NOMO-1 (cell line): Measurements from ENCODE around the gene HCFC1R1.
A peak's percentile ranks its signal among the peaks of the same experiment; 100 is the strongest.

ENCODE experiments used
- DNase-seq, 2 experiments: peaks; one replicate each; lab custom pipeline; 2025; ENCODE audit not compliant: unreplicated experiment in 2 of 2; lab: John Stamatoyannopoulos, UW

The HCFC1R1 gene

DNA sequence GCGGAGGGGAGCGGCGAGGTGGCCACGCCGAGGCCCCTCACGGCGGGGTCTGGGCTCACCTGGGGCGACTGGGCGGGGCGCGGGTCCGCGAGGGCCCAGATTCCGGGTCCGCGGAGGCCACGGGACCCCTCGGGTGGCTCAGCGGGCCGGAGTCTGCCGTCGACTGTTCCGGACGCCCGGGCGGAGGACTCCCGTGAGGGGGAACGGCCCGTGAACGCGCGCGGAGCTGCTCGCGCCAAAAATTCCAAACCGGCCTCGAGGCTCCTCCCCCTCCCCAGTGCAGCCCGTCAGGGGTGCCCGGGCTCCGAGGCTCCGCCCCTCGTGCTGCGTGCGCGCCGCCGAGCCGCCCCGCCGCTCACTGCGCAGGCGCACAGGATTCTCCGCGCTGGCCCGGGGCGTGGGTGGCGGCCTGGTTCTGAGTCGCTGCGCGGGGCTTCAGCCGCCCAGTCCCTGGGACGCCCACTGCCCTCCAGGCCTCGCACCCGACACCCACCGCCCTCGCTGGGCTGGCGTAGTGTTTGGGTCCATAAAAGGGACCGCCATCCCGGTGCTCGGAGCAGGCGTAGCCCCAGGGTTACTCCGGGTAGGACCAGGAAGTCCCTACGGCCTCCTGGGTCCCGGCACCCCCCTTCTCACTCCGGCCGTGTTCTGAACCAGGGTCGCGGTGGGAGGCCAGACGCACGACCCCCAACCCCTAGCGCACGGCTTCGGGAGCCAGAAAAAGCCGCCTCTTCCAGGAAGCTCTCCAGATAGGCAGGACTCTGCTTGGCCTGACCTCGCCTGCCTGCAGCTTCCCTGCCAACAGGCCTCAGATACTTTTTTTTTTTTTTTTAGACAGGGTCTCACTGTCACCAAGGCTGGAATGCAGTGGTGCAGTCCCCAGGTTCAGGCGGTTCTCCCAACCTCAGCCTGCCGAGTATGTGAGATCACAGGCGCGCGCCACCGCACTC lies 43.2 kb downstream of the HCFC1R1 start, which contains the start of gene PKMYT1:
TSS of gene PKMYT1 (minus strand) at position 220 of the 950 bp plus-strand sequence. CDS start 789 bp downstream, outside the sequence.
- peak; percentile 87 to 95 for DNase-seq

DNA sequence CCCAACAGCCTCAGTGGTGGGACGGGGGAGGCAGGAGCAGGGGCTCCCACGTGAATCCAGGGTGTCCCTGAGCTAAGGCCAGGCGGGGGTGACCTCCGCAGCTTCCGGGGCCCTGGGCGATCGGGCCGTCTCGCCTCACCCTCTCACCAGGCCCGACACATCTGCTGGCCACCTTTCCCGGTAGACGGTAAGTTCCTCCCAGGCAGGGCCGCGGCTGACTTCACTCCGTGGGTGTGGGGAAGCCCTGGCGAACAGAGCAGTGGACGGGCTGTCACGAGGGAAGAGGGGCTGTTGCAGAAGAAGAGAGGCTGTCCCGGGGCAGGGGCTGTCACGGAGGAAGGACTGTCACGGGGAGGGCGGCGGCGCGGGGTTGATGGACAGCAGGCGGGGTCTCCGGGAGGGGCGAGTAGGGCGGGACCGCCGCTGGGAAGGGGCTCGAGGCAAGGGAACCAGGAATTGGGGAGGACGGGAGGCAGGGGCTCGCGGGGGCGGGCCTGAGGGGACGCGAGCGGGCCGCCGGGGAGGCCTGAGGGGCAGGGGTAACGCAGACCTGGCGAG lies 44.0 kb downstream of the HCFC1R1 start:
- peak; percentile 12 to 22 for DNase-seq

DNA sequence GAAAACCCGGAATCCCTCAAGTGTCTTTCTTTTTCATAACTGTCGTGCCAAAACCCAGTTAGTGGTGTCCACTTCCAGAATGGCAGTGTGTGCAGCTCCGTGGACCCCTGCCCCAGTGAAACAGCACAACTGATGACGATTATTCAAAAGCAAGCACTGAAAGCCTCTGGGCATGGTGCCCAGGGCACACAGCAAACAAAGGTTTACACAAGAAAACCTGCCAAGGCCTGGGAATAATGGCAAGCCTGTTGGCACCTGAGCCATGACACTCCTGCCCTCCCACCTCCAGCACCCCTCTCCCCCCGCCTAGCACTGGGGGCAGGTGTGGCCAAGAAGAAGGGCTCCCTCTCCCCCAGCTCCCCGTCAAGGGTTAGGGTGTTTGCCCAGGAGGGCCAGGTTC lies 46.3 kb downstream of the HCFC1R1 start:
- DNase-seq, result no peak

DNA sequence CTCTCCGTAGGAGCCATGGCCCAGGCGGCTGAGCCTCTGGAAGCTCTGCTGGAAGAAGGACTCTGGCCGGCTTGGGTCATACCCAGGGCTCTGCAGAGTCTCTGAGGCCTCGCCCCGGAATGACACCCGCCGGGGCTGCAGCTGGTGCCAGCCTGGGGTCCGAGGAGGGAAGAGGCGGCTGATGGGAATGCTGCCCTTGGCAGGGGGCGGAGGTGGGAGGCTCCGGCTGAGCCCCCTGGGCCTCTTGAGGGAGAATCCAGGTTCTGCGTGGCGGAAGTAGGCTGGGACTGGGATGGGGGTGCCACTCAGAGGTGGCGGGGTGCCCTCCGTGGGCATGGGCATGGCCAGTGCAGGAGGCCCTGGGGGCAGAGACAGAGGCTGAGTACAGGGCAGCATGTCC lies 47.1 kb downstream of the HCFC1R1 start:
- no peak for DNase-seq

DNA sequence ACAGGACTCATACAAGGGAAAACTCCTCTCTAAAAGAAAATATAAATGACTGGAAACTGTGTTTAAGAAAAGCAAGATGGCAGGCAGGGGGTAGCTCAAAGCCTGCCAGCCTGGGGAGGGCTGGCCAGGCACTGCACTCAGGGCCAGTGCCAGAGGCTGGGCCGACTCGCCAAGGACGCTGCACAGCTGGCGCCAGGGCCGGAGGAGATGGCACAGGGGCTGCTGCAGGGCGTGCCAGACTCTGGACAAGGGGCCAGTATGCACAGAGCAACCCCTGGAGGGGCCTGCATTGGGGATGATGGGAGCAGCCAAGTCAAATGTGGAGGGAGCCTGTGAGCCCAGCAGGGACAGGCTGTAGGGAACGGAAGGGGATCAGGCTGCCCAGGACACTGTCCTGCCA lies 47.5 kb downstream of the HCFC1R1 start:
- DNase-seq, result no peak

DNA sequence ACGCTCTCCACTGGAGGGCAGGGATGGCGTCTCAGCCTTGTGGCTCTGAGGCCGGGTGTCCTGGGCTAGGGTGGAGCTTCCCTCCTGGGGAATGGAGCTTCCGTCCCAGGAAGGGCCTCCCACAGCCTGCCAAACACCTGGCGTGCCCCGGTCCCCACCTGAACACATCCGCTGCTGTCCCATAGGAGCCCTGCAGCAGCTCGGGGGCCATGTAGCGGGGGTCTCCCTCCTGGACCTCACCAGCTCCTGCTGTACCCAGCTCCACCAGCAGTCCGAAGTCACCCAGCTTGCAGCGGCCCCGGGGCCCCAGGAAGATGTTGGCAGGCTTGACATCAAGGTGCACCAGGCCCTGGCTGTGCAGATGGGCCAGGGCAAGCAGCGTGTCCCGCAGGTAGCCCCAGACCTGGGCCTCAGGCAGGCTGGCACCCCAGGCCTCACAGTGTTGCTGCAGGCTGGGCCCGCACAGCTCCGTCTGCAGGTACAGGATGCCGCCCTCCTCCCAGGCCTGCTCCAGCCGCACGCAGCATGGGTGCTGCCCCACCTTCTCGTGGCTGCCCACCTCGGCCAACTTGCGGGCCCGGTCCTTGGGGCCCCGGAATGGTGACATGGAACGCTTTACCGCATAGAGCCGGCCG lies 48.5 kb downstream of the HCFC1R1 start:
- no peak for DNase-seq

DNA sequence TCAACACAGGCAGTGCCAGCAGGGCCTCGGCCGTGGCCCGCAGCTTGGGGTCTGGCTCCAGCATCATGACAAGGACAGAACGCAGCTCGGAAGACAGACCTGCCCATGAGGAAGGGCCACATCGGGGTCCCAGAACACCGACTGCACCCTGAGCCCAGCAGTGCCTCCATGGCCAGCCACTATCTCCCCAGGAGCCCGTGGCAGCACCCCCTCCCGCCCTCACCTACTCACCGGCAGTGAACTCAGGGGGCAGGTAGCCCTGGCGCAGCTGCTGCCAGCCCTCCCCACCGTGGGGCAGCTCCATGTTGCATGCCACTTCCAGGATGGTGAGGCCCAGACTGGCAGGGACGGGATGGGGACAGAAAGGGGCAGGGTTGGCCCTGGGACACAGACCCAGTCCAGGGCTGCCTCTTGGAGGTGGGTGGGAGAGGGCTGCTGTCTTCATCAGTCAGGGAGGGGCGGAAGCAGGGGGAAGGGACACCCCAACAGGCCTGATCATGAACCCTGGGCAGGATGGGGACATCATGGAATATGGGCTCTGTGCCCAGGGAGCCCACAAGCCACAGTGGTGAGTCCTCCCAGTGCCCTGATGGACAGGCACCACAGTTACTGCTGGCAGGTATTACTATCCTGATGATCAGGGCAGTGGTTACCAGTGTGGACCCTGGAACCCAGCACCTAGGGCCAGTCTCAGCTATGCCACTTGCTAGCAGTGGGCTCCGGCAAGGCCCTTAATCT lies 49.3 kb downstream of the HCFC1R1 start:
- DNase-seq, result no peak

DNA sequence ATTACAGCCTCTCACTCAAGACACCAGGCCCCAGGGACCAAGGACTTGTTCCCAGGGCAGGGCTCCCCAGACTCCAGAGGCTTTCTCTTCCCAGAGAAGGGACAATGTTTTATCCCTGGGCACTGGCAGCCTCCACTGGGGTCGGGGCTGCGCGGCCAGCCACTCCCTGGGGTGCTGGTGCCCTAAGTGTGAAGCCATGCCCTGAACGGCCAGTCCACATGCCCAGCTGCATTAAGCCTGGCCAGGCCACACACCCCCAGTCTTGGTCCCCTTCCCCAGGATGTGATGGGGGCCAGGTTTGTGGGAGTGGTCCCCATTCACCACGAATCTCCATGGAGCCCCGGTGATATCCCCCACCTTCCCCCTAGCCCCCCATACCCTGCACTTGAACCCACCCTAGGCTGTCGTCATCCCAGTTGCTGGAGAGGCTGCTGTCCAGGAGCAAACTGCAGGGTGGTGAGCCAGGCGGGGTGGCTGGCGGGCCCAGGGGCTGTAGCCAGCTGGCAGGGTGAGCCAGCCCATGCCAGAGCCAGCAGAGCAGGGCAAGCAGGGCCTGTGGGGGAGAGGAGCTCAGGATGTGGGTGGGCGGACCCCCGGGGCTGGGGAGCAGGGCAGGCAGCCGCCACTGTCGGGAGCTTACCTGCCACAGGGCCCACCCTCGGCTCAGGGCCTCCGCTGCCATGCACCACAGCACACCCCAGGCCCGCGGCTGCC lies 50.0 kb downstream of the HCFC1R1 start:
- no peak for DNase-seq

DNA sequence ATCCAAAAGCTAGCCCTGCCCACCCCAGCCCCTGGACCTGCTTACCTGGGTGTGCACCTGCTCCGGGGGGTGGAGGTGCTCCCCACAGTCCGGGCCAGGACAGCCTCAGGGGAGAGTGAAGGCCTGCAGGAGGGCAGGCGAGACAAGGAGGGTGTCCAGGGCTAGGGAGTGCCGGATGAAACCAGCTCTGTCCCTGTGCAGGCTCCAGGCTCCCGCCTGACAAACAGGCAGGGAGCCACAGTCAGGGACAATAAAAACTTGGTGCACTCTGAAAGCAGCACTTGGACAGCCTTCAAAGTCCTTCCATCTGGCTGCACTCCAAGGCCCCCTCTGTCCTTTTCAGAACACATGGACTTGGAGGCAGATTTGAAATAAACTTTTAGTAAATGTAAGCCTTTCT lies 50.6 kb downstream of the HCFC1R1 start:
- no peak for DNase-seq
